ENCODE data around the gene LRRFIP1.

LRRFIP1 gene

DNA sequence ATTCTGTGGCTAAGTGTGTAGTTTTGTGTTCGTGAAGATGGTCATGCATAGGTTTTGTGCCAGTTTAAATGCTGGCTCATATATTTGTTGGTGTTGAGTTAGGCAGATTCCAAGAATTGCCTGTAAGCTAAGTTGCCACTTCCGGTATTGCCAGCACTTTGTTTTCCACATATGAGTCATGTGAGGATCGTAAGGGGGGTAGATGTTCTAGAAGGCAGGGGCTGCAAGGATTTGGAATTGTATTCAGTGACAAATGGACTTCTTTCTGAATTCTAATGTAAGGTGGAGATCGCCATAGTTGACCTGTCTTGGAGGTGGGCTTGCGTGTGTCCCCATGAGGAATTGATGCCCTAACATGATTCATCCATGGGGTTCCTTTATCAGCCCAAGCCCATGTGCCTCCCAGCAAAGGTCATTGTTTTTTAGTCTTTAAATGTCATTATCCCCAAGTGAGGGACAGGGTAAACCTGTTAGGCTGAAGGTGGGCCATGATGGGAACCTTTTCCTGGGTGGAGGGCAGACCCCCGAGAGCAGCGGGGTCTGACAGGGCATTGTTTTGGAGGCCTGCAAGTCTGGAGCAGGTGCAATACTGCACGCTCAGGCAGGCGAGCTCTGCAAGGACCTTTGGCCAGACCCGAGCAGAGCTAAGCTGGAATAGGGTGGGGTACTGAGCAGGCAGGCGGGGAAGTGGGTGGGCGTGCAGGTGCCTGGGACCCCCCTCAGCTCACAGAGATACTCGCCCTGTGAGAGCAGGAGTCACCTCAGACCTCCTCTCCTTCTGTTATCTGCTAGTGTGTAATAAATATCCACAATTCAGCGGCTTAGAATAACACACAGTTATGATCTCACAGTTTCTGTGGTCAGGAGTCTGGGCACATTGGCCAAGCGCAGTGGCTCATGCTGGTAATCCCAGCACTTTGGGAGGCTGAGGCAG, 77.4 kb downstream of the LRRFIP1 start:
- Mint-ChIP-seq H3K4me1 (peaks cover 84% of the 10 kb centered on the region), H3K4me3 (peak overlapping the region; percentile 48), H3K27me3 (no peaks in the 10 kb centered on the region), H3K27ac (peak overlapping the region; percentile 87), H3K36me3 (peaks cover 30% of the 10 kb centered on the region), H3K9me3 (no peaks in the 10 kb centered on the region)
- CTCF ChIA-PET = interaction anchor here (0.8 to 0.9 kb wide), 2 partner anchors 22 to 40 kb away, joined by 3 read pairs; no protein-coding TSS in a partner anchor
- no peak for DNase-seq

GRCh38 chr2:237706257-237706656, 78.9 kb downstream of the LRRFIP1 start:
- DNase-seq = no peak
- Mint-ChIP-seq H3K9me3 (no peaks in the 10 kb centered on the region), H3K27me3 (no peaks in the 10 kb centered on the region), H3K27ac (peak overlapping the region; percentile 52), H3K36me3 (peaks cover 25% of the 10 kb centered on the region), H3K4me3 (no peak overlapping the region), H3K4me1 (peaks cover 70% of the 10 kb centered on the region)
- CTCF ChIA-PET = interaction anchor here (1.3 kb wide), 1 partner anchor 39 kb away, joined by 3 read pairs; no protein-coding TSS in a partner anchor

DNA sequence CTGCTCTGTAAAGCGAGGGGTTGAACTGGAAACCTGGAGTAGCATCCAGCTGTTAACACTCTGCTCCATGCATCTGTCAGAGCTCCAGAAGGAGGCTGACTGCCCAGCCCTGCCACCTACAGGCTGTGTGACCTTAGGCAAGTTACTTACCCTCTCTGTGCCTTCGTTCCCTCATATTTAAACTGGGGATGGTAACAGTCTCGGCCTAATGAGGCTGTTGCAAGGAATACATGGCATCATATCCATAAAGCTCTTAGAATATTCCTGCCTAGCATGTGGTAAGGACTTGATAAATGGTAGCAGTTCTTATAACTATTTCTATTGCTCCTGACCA, 80.6 kb downstream of the LRRFIP1 start:
- DNase-seq = peak; percentile 41
- CTCF ChIA-PET = interaction anchor here (0.6 to 3.1 kb wide), 7 partner anchors 11 to 37 kb away, joined by 3 to 19 read pairs (median 4); no protein-coding TSS in a partner anchor
- H3K27ac Mint-ChIP-seq = no peak overlapping the region
- no peaks in the 10 kb centered on the region for H3K9me3 Mint-ChIP-seq
- no peak overlapping the region for H3K4me3 Mint-ChIP-seq
- no peaks in the 10 kb centered on the region for H3K27me3 Mint-ChIP-seq
- peaks cover 53% of the 10 kb centered on the region for H3K4me1 Mint-ChIP-seq
- H3K36me3 Mint-ChIP-seq = peaks cover 33% of the 10 kb centered on the region

DNA sequence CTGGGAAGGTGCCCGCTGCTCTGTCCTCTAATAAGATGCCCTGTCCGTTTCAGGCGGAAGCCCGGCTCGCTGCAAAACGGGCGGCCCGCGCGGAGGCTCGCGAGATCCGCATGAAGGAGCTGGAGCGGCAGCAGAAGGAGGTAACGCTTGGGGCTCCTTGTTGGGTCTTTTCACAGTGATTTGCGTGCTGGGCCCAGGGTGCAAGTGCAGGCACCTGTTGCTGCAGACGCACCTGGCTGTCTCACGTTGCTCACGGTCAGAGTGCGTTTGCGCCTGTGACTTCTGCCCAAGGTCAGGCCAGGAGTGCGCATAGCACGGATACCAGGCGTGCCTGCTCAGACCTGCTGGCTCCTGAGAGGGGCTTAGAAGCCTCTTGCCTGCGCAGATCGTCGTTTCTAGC, 81.1 kb downstream of the LRRFIP1 start:
- H3K36me3 Mint-ChIP-seq = peaks cover 35% of the 10 kb centered on the region
- no peaks in the 10 kb centered on the region for H3K27me3 Mint-ChIP-seq
- CTCF ChIA-PET = interaction anchor here (1.4 to 3.1 kb wide), 4 partner anchors 11 to 37 kb away, joined by 3 to 19 read pairs (median 8); no protein-coding TSS in a partner anchor
- no peak overlapping the region for H3K4me3 Mint-ChIP-seq
- H3K9me3 Mint-ChIP-seq = no peaks in the 10 kb centered on the region
- H3K27ac Mint-ChIP-seq = no peak overlapping the region
- peaks cover 52% of the 10 kb centered on the region for H3K4me1 Mint-ChIP-seq
- DNase-seq = no peak

DNA sequence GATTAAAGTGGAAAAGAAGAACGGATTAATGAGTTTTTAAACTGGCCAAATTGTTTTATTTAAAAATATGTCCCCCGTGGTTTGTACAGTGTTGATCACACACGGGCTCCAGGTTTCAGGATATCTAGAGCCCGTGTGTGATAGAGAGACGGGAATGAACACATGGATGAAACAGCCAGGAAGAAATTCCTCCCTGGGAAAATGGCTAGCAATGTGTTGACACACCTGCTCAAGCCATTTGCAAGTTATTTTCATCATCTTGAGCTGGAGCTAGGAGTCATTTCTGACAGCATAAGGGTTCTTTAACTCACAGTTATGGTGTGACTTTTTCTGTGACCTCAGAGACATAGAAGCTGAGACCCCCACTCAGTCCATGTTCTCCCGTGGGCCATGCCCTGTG, 81.6 kb downstream of the LRRFIP1 start:
- CTCF ChIA-PET = interaction anchor here (1.4 to 3.1 kb wide), 3 partner anchors 36 to 38 kb away, joined by 3 to 19 read pairs (median 6); no protein-coding TSS in a partner anchor
- Mint-ChIP-seq H3K27me3 (no peaks in the 10 kb centered on the region), H3K4me3 (no peak overlapping the region), H3K9me3 (no peaks in the 10 kb centered on the region), H3K27ac (no peak overlapping the region), H3K36me3 (peaks cover 30% of the 10 kb centered on the region), H3K4me1 (peaks cover 48% of the 10 kb centered on the region)
- DNase-seq = no peak

GRCh38 chr2:237711458-237712150, 84.2 kb downstream of the LRRFIP1 start:
- no peak for DNase-seq
- Mint-ChIP-seq H3K4me1 (peaks cover 47% of the 10 kb centered on the region), H3K9me3 (no peaks in the 10 kb centered on the region), H3K4me3 (no peak overlapping the region), H3K27me3 (no peaks in the 10 kb centered on the region), H3K36me3 (peaks cover 27% of the 10 kb centered on the region), H3K27ac (no peak overlapping the region)
- CTCF ChIA-PET = no interaction called here

DNA sequence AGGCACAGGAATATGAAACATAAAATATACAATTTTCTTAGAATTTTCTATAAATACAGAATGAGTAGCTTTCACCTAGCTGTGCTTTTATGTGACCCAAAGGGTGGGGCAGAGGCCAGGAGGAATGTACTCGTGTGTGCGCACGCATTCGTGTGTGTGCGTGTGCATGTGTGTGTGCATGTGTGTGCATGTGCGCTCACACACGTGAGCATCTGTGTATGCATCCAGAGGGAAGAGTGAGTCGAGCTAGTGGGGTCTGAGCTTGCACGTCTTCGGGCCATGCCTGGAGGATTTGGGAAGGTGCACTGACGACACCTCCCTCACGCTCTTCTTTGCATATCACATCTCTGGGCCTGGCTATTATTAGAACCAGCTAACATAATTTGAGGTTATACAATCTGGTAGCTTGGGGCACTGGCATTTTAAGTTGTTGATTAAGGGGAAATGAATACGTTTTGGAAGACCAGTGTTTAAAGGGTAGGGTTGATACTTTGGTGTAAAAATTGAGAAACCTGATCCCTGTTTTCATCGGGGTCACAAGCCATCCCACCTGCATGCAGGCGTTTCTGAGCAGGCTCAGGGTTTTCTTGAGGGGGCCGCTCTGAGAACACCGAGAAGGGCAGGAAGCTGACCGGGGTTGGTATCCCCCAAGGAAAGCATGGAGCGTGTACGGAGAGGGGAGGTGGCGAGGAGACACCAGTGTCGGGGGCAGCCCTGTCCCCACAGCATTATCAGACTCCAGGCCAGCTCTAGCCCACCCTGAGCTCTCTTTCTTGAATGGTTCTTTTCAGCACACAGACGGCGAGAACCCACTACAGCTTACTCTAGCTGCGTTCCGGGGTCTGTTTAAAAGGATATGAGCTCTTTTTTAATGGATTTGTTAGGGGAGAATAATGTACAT, 85.3 kb downstream of the LRRFIP1 start:
- Mint-ChIP-seq H3K9me3 (no peaks in the 10 kb centered on the region), H3K4me3 (no peak overlapping the region), H3K27ac (no peak overlapping the region), H3K36me3 (peaks cover 27% of the 10 kb centered on the region), H3K4me1 (peaks cover 36% of the 10 kb centered on the region), H3K27me3 (no peaks in the 10 kb centered on the region)
- CTCF ChIA-PET = interaction anchor here (1.1 to 1.3 kb wide), 2 partner anchors 12 to 15 kb away, joined by 3 to 5 read pairs; no protein-coding TSS in a partner anchor
- DNase-seq = no peak

DNA sequence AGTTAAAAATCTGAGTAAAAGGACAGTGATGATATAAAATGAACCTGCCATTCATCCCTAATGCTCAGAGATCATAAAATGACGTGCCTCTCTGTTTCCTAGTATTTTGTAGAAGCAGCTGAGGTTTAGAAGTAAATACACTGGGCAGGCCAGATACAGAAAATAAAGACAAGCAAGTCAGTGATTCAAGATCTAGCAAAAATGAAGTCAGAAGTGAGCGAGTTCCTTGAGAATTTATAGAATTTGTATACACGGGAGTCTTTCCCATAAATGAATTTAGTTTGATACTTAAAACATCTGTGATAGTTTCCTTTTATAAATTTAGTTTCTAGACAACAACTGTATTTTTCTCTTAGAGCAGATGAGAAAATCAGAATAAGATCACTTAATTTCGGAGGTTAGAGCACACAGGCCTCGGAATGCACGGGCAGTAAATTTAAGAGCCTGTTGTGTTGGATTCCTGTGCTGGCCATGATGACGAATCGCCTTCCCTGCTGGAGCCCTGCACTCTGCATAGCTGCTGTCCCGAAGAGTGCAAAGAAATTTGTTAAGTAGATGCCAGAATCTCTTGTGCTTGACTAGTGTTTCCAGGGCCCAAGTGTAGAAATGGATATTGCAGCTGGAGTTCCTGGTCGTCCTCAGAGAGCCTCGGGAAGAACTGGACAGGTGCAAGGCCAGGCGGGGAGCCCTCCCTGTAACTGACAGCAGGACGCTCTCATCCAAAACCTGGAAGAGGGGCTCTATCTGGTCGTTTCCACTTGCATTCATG, 87.5 kb downstream of the LRRFIP1 start:
- peaks cover 33% of the 10 kb centered on the region for H3K4me1 Mint-ChIP-seq
- H3K36me3 Mint-ChIP-seq = peaks cover 26% of the 10 kb centered on the region

GRCh38 chr2:237715459-237715947, 88.1 kb downstream of the LRRFIP1 start:
- Mint-ChIP-seq H3K4me1 (peaks cover 33% of the 10 kb centered on the region), H3K4me3 (no peak overlapping the region), H3K27me3 (no peaks in the 10 kb centered on the region), H3K36me3 (peaks cover 32% of the 10 kb centered on the region), H3K27ac (no peak overlapping the region), H3K9me3 (no peaks in the 10 kb centered on the region)
- CTCF ChIA-PET = interaction anchor here (1.1 to 1.2 kb wide), 2 partner anchors 28 to 42 kb away, joined by 3 to 5 read pairs; no protein-coding TSS in a partner anchor
- no peak for DNase-seq

More for the DNA sequence above, 87.5 kb downstream of the LRRFIP1 start:
- CTCF ChIA-PET = interaction anchor here (1.1 to 1.2 kb wide), 2 partner anchors 27 to 42 kb away, joined by 3 to 5 read pairs; no protein-coding TSS in a partner anchor
- no peak overlapping the region for H3K4me3 Mint-ChIP-seq
- H3K27ac Mint-ChIP-seq = no peak overlapping the region
- no peak for DNase-seq
- H3K9me3 Mint-ChIP-seq = no peaks in the 10 kb centered on the region
- H3K27me3 Mint-ChIP-seq = no peaks in the 10 kb centered on the region

DNA sequence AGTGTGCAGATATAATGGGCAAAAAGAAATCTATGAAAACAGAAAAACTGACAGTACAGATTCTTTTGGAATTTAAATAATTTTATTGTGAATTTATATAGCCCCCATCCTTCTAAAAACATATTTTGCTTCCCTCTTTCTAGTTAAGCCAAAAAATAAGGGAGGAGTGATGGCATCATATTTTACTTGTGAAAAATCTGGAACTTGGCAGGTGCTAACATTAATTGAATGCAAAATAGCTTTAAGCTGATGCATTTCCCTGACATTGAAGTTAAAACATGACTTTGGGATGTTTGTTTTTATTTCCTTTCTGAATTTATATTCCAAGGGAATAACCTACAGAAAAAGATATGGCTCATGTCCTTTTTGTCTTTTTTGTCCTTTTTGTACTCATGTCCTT, 88.6 kb downstream of the LRRFIP1 start:
- Mint-ChIP-seq H3K27ac (no peak overlapping the region), H3K4me1 (peaks cover 33% of the 10 kb centered on the region), H3K4me3 (no peak overlapping the region), H3K36me3 (peaks cover 35% of the 10 kb centered on the region), H3K27me3 (no peaks in the 10 kb centered on the region), H3K9me3 (no peaks in the 10 kb centered on the region)
- no peak for DNase-seq
- CTCF ChIA-PET = interaction anchor here (1.2 kb wide), 1 partner anchor 28 kb away, joined by 3 read pairs; no protein-coding TSS in a partner anchor

- DNase-seq = no peak
- no peaks in the 10 kb centered on the region for H3K27me3 Mint-ChIP-seq
- H3K4me1 Mint-ChIP-seq = peaks cover 40% of the 10 kb centered on the region
- peaks cover 28% of the 10 kb centered on the region for H3K36me3 Mint-ChIP-seq
- peak overlapping the region; percentile 67 for H3K27ac Mint-ChIP-seq
- no peaks in the 10 kb centered on the region for H3K9me3 Mint-ChIP-seq
- no peak overlapping the region for H3K4me3 Mint-ChIP-seq
- CTCF ChIA-PET = interaction anchor here (0.6 to 0.9 kb wide), 3 partner anchors 12 to 944 kb away, joined by 3 to 5 read pairs (median 3); no protein-coding TSS in a partner anchor
These were observed 90.2 kb downstream of the LRRFIP1 start for GRCh38 chr2:237717366-237718276.

DNA sequence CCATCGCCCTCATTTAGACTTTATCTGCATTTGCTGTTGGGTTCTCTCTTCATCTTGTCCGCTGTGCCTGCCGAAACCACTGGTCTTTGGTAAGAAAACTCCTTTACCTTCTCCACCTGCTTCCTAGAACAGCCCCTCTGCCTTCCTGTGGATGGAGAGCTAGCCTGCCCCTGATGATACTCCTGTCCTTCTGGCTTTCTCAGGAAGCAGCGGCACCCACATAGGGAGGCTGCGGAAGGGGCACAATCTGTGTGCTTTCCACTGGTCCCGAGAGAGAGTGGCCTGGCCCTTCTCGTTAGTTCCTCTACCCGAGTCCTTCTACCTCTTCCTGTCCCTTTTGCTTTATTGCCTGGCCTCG, 90.9 kb downstream of the LRRFIP1 start:
- H3K4me1 Mint-ChIP-seq = peaks cover 41% of the 10 kb centered on the region
- peaks cover 24% of the 10 kb centered on the region for H3K36me3 Mint-ChIP-seq
- CTCF ChIA-PET = no interaction called here
- H3K4me3 Mint-ChIP-seq = no peak overlapping the region
- H3K27me3 Mint-ChIP-seq = no peaks in the 10 kb centered on the region
- H3K27ac Mint-ChIP-seq = peak overlapping the region; percentile 67
- H3K9me3 Mint-ChIP-seq = no peaks in the 10 kb centered on the region
- DNase-seq = no peak

All from activated naive CD4-positive, alpha-beta T cell treated with anti-CD3 and anti-CD28 coated beads, Interleukin-2, amount 10 ng/mL, durations not matched to agents 7 days and 5 days (primary cell).